ENCODE measurements around the gene AFAP1. TPM values are rescaled to one million over a fixed set of nuclear protein-coding genes. Genes with fewer than 3 reads are reported as not detected.

Gene AFAP1
- polyA plus RNA-seq, 1 donor (not counting 4 experiments of a cell fraction or from before 2014, with no cell fraction given), result 7.6 TPM

- H3K27ac ChIP-seq (ENCODE audit: control insufficient read depth, insufficient read depth, low read length), result no peak overlapping the region
- no peaks in the 10 kb centered on the region for H4K20me1 ChIP-seq (ENCODE audit: control insufficient read depth, extremely low read depth, insufficient read depth, low read length)
- DNase-seq (ENCODE audit: low read depth, low spot score) (no peak), FAIRE-seq (no peak)
- no peak overlapping the region for H3K4me3 ChIP-seq (ENCODE audit: control insufficient read depth in 2 of 3, extremely low read depth in 1 of 3, insufficient read depth in 2 of 3, low read depth in 1 of 3, low read length in 3 of 3)
- H3K9me3 ChIP-seq (ENCODE audit: control insufficient read depth, low read depth, low read length), result no peaks in the 10 kb centered on the region
- no peaks in the 10 kb centered on the region for H3K4me1 ChIP-seq (ENCODE audit: control insufficient read depth, extremely low read depth, insufficient read depth, low read length)
- TF ChIP-seq EZH2 (IDR thresholded peaks at IDR 0.05; ENCODE audit: low read length) (no peak), CTCF (optimal IDR thresholded peaks at IDR 0.05 in 1 of 3, IDR thresholded peaks at IDR 0.05 in 1 of 3, conservative IDR thresholded peaks at IDR 0.05 in 1 of 3; ENCODE audit: extremely low read depth in 1 of 3, insufficient read depth in 2 of 3, low read length in 3 of 3) (no peak)
- H3K4me2 ChIP-seq (ENCODE audit: control insufficient read depth, extremely low read depth, insufficient read depth, low read depth, low read length), result no peak overlapping the region
- no peak overlapping the region for H3K9ac ChIP-seq (ENCODE audit: control insufficient read depth, extremely low read depth, insufficient read depth, low read length)
- H2AFZ ChIP-seq (ENCODE audit: control insufficient read depth, low read length), result no peak overlapping the region
- H3K36me3 ChIP-seq (ENCODE audit: control insufficient read depth in 2 of 2, extremely low read depth in 1 of 2, insufficient read depth in 2 of 2, low read length in 2 of 2), result no peaks in the 10 kb centered on the region
- no peaks in the 10 kb centered on the region for H3K79me2 ChIP-seq (ENCODE audit: control insufficient read depth, insufficient read depth, low read length)
- H3K27me3 ChIP-seq (ENCODE audit: control insufficient read depth, extremely low read depth, insufficient read depth, low read length), result no peaks in the 10 kb centered on the region
- H3K9me1 ChIP-seq (ENCODE audit: control insufficient read depth, extremely low read depth, insufficient read depth, low read length), result no peaks in the 10 kb centered on the region
- dilution Hi-C loops (cut with MboI; ENCODE audit: extremely low pct_ligation_motif_present, low sequenced_read_pairs), result no loop called here
Observed at GRCh38 chr4:7708981-7709380, 230.7 kb downstream of the AFAP1 start.

Other genes starting within 250 kb of the AFAP1 start
- 0.94 to 3.0 TPM (median 1.1 TPM) in 3 replicates for gene ABLIM2, start 219.0 kb upstream of the AFAP1 start, polyA plus RNA-seq